Measurements from ENCODE around the gene CCDC121.

DNA sequence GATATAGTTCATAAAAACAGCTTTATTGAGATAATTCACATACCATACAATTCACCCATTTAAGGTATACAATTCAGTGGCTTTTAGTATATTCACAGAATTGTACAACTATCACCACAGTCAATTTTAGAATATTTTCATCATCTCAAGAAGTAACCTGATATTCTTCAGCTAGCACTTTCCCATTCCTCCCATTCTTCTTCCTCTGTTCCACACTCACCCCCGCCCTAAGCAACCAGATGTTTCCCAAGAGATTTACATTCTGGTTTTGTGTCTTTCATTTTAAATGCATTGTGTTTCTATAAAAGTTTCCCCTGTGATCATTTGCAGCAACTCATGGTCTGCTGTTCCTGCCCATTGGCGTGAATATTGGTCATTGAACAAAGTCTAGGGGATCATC, 5.5 kb upstream of the CCDC121 start:
- TF ChIP-seq EZH2 (IDR thresholded peaks at IDR 0.05; ENCODE audit: borderline replicate concordance) (no peak), EZH2phosphoT487 (IDR thresholded peaks at IDR 0.05; ENCODE audit: low read depth, severe bottlenecking, unreplicated experiment) (no peak)
- TF ChIP-seq, protein P1, sequence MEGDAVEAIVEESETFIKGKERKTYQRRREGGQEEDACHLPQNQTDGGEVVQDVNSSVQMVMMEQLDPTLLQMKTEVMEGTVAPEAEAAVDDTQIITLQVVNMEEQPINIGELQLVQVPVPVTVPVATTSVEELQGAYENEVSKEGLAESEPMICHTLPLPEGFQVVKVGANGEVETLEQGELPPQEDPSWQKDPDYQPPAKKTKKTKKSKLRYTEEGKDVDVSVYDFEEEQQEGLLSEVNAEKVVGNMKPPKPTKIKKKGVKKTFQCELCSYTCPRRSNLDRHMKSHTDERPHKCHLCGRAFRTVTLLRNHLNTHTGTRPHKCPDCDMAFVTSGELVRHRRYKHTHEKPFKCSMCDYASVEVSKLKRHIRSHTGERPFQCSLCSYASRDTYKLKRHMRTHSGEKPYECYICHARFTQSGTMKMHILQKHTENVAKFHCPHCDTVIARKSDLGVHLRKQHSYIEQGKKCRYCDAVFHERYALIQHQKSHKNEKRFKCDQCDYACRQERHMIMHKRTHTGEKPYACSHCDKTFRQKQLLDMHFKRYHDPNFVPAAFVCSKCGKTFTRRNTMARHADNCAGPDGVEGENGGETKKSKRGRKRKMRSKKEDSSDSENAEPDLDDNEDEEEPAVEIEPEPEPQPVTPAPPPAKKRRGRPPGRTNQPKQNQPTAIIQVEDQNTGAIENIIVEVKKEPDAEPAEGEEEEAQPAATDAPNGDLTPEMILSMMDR (IDR thresholded peaks at IDR 0.05; ENCODE audit: poor library complexity) = no peak

All from hepatocyte (in vitro differentiated cells).